AG10803 (cell line): Measurements from ENCODE around the gene GPT2.
A peak's percentile ranks its signal among the peaks of the same experiment; 100 is the strongest.

ENCODE experiments used
- DNase-seq: peaks from one replicate; pipeline ENCODE4 v3.0.0; 2010; ENCODE audit warnings: low read depth
- H3K4me3 ChIP-seq: 2 replicates; pipeline ENCODE4 v1.5.1; 2011; ENCODE audit warnings: mild to moderate bottlenecking, low read length, control low read depth
- TF ChIP-seq, protein P1 (sequence below): conservative IDR thresholded peaks from 2 replicates; pipeline ENCODE4 v1.5.1; 2011; ENCODE audit warnings: mild to moderate bottlenecking, low read length, control low read depth, inconsistent platforms

Gene GPT2

DNA sequence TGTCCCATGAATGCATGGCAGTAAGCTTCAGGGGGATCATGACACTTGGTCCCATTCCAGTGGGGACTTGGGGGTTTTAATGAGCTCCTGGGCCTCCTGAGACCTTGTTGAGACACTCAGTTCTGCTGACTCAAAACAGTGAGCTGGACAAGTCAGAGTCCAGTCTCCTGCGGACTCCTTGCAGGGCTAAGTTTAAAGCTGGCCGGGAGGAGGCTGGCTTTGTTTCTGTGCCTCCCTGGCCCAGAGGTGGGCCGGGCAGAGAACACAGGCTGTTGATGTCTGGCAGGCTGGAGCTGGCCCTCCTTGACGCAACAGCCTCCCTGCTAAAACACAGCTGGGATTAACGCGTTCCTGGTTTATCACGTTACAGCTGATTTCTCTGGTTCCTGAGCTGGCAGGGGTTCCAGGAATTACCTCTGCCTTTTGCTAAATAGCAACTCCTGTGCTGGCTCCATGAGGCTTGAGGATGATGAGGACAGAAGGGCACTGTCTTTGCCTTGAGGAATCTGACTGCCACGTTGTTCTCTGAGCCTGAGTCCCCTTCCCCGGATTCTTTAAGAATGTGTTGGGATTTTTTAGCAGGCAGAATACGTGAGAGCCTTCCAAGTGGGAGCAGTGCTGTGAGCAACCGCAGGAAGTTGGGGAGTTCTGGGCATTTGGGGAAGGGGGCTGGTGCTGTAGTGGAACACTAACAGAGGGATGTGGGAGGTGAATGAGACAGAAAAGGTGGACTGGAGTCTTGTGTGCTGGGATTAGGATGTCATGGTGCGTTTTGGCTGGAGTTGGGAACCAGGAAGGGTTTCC lies 2.0 kb downstream of the GPT2 start:
- TF ChIP-seq, protein P1, sequence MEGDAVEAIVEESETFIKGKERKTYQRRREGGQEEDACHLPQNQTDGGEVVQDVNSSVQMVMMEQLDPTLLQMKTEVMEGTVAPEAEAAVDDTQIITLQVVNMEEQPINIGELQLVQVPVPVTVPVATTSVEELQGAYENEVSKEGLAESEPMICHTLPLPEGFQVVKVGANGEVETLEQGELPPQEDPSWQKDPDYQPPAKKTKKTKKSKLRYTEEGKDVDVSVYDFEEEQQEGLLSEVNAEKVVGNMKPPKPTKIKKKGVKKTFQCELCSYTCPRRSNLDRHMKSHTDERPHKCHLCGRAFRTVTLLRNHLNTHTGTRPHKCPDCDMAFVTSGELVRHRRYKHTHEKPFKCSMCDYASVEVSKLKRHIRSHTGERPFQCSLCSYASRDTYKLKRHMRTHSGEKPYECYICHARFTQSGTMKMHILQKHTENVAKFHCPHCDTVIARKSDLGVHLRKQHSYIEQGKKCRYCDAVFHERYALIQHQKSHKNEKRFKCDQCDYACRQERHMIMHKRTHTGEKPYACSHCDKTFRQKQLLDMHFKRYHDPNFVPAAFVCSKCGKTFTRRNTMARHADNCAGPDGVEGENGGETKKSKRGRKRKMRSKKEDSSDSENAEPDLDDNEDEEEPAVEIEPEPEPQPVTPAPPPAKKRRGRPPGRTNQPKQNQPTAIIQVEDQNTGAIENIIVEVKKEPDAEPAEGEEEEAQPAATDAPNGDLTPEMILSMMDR: no peak
- no peak for DNase-seq

DNA sequence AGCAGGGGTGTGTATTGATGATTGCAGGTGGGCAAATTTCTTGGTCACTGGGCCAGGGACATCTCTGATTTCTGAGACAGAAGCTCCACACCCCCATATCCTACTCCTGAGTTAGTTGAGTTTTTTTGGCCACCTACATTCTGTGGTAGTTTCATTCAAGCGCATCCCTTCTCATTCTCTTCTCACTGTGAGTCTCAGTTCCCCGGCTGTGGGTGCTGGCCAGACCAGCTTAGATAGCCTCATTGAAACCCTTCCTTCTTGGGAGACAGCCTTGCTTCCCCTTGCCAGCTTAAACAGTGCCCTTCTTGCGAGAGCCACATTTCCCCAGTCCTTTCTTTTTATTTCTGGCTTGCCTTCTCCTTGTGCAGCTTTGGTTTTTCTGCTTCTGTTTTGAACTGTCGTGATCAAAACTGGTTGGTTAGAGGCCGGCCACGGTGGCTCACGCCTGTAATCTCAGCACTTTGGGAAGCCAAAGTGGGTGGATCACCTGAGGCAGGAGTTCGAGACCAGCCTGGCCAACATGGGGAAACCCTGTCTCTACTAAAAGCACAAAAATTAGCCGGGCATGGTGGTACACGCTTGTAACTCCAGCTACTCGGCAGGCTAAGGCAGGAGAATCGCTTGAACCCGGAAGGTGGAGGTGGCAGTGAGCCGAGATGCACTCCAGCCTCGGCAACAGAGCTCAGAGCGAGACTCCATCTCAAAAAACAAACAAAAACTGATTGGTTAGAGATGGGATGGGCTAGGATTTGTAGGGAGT lies 2.8 kb downstream of the GPT2 start:
- no peak for DNase-seq
- TF ChIP-seq, protein P1: no peak
- no peak overlapping the region for H3K4me3 ChIP-seq

More for the DNA sequence above, 2.0 kb downstream of the GPT2 start:
- peak overlapping the region; percentile 12 for H3K4me3 ChIP-seq

- no peak overlapping the region for H3K4me3 ChIP-seq
- TF ChIP-seq, protein P1: no peak
- no peak for DNase-seq
Measured at GRCh38 chr16:46887524-46887854, 3.3 kb downstream of the GPT2 start.

DNA sequence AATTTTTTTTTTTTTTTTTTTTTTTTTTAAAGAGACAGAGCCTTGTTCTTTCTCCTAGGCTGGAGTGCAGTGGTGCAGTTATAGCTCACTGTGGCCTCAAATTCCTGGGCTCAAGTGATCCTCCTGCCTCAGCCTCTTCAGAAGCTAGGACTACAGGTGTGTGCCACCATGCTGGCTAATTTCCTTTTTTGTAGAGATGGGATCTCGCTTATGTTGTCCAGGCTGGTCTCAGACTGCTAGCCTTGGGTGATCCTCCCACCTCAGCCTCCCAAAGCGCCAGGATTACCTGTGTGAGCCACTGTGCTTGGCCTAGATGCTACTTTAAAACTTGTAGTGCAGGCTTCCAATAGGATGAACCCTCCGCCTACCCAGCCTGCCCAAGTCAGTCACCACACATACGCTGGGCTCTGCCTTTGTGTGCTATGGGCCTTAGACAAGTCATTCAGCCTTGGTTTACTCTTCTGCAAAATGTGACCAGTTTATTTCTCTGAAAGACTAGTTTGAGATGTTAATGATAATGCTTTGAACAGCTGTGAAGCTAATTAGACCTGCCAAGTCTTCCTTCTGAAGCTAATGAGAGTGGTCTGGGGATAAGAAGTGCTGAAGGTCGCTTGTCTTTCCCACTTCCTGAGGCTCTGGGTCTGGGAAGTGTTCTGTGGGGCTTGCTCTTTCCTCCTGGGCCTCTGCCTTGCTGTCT lies 5.2 kb downstream of the GPT2 start:
- no peak for DNase-seq
- no peak overlapping the region for H3K4me3 ChIP-seq
- TF ChIP-seq, protein P1: no peak

DNA sequence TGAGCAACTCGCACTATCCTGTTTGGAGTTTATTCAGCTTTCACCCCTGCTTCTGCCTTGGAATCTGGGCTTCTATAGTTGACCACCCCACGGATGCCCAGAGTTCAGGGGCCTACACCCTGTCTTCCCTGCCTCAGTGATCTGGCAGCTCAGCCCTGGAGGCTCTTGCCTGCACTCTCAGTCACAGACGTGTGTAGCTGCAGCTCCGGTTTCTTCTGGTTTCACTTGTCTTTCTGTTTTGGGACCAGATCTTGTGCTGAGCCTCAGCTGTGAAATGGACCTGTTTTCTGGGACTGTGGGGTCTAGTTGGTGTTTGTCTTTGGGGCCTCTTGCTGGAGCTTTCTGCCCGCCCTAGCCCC lies 5.8 kb downstream of the GPT2 start:
- no peak for DNase-seq
- TF ChIP-seq, protein P1: no peak

GRCh38 chr16:46891910-46892309 lies 7.7 kb downstream of the GPT2 start:
- TF ChIP-seq, protein P1: no peak
- H3K4me3 ChIP-seq: no peak overlapping the region
- no peak for DNase-seq

More for the DNA sequence above, 5.8 kb downstream of the GPT2 start:
- no peak overlapping the region for H3K4me3 ChIP-seq
